EH (cell line): Measurements from ENCODE around the gene CANX.

Experiments
- DNase-seq: peaks from one replicate; pipeline ENCODE4 v3.0.0-alpha.2; 2015; ENCODE audit warnings: low read depth

CANX gene

GRCh38 chr5:179753971-179754370 lies 55.2 kb downstream of the CANX start:
- no peak for DNase-seq

- DNase-seq: no peak
These were observed 56.3 kb downstream of the CANX start for GRCh38 chr5:179755022-179755421.

GRCh38 chr5:179758955-179759354 lies 60.2 kb downstream of the CANX start:
- no peak for DNase-seq

- DNase-seq: peak; percentile 11
These were observed 61.1 kb downstream of the CANX start for GRCh38 chr5:179759581-179760551.

GRCh38 chr5:179762079-179762780 lies 63.5 kb downstream of the CANX start:
- DNase-seq: peak; percentile 63

GRCh38 chr5:179762781-179763176 lies 64.0 kb downstream of the CANX start:
- peak; percentile 69 for DNase-seq

GRCh38 chr5:179763215-179763945 lies 64.6 kb downstream of the CANX start:
- peak; percentile 89 for DNase-seq

- no peak for DNase-seq
These were observed 65.3 kb downstream of the CANX start for GRCh38 chr5:179764056-179764455.

GRCh38 chr5:179765400-179765799 lies 66.6 kb downstream of the CANX start:
- DNase-seq: peak; percentile 90

- peak; percentile 29 for DNase-seq
These were observed 67.4 kb downstream of the CANX start for GRCh38 chr5:179766021-179766725.

- DNase-seq: no peak
These were observed 68.1 kb downstream of the CANX start for GRCh38 chr5:179766726-179767455.

- DNase-seq: no peak
These were observed 68.8 kb downstream of the CANX start for GRCh38 chr5:179767496-179768100.

- no peak for DNase-seq
These were observed 69.7 kb downstream of the CANX start for GRCh38 chr5:179768326-179769085.

- no peak for DNase-seq
These were observed 70.5 kb downstream of the CANX start for GRCh38 chr5:179769271-179769670.

GRCh38 chr5:179769796-179770195 lies 71.0 kb downstream of the CANX start:
- DNase-seq: no peak

GRCh38 chr5:179771311-179771895 lies 72.6 kb downstream of the CANX start:
- DNase-seq: no peak

- no peak for DNase-seq
These were observed 73.6 kb downstream of the CANX start for GRCh38 chr5:179772351-179772750.

- DNase-seq: no peak
These were observed 74.9 kb downstream of the CANX start for GRCh38 chr5:179773686-179774040.

GRCh38 chr5:179774442-179774841 lies 75.7 kb downstream of the CANX start:
- no peak for DNase-seq
